HG03575 (cell line): ENCODE measurements around the gene FAM163B.

Experiments used
- ATAC-seq: cut with Tn5 transposase; IDR thresholded peaks from one replicate; pipeline ENCODE4 v1.9.1; 2021; ENCODE audit not compliant: unreplicated experiment, insufficient number of reproducible peaks, low FRiP score; ENCODE audit errors: extremely low read depth

The FAM163B gene

GRCh38 chr9:133609311-133610098 is at the start of gene FAM163B:
TSS of gene FAM163B (minus strand) at chr9:133609389. CDS start at chr9:133580223, 29,166 bp downstream.
- no peak for ATAC-seq

- no peak for ATAC-seq
Observed at GRCh38 chr9:133657120-133657661, 48.0 kb upstream of the FAM163B start.

DNA sequence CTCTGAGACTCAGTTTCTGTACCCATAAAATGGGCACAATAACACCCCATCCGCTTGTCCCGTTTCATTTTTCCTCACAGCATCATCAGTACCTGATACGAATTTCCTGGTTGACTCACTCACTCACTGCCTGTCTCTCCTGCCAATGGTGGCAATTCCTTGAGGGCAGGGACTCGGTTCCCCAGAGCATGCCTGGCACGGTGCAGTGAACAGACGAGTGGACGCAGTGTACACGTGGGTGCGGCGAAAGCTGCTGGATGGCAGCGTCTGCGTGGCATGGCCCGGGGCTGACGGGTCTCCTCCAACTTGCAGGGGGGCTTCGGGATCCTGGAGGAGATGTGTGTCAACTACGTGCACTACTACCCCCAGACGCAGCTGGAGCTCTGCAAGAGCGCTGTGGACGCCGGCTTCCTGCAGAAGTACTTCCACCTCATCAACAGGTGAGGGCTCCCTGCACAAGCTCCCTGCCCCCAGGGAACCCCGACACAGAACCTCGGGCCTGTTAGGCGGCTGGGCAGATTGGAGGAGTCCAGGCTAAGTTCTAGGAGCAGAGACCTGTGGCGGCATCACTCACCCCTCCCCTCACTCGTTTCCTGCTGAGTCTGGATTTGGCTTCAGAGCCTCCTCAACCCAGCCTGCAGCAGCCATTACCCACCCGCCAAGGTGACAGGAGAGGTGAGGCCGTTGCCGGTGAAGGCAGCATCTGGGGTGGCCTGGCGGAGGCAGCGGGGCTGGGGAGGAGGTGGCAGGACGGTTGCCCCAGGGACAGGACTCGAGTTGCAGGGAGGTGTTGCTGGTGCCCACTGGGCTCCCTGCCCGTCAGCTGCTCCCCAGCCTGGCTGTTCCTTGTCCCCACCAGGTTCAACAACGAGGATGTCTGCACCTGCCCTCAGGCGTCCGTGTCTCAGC is 47.3 kb upstream of the FAM163B start:
- ATAC-seq = no peak

DNA sequence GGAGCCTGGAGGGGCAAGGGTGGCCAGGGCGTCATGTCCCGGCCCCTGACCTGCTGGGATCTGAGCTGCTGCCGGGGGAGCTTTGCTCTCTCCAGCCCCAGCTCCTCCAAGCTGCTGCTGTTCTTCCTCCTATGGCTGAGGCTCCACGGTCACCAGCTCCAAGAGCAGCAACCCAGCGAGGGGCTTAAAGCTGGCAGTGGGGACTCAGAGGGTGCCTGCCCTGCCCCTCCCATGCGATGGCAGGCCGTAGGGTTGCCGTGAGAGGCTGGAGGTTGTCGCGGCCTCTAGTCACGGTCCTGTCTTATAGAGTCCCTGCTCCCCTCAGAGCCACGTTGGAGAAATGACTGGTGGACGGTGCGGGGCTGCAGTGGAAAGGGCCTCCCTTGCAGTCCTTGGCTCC is 46.5 kb upstream of the FAM163B start:
- no peak for ATAC-seq

DNA sequence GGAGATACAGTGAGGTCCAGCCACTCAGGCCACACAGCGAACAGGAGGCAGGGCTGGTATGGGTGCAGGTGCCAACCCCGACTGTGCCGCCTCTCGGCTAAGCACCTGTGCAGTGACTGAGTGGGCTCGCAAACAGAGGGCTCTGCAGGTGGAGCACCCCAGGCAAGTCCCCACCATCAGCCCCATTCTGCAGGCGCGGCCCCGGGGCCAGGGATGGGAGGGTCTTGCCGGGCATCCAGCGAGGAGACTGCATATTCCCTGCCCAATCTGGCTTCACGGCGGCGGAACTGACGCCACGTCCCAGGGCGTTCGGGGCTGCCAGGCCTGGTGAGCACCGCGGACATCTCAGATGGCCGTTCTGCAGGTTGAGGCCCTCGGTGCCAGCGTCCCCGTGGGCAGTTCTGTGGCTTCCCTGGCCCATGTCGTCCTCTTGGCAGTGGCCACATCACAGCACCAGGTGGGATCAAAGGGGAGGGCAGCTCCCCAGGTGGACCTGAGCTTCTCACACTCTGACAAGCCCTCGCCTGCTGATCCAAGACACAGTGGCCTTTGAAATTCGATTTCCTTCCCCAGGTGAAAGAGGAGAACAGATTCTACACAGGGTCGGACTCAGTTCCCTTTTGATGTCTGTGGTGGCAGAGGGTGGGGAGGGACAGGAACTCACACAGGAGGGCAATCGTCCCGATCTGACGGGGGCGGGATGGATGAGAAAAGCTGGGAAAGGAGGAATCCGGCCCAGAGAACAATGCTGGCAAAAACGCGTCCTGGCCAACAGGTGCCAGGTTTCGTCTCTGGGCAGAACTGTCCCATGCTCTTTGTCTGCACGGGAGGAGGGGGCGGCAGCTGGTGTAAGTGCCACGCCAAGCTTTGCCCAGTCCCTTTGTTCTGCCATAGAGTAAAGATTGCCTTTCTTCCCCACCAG is 45.8 kb upstream of the FAM163B start:
- ATAC-seq = no peak

DNA sequence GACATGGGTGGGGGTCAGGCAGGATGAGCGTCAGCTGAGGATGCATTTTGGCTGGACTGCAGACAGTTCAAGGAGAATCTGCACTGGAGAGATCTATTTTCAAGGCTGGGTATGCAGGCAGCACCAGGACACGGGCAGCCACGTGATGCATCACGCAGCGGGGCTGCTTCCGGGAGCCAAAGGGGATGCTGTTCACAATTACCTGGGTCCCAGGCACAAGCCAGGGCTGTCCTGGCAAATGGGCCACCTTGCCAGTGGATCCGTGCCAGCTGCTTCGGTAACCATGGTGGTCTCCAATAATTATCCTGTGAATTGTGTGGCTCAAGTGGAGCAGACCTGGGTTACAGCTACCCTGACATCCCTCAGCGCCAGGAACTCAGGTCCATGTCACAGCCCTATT is 44.4 kb upstream of the FAM163B start:
- ATAC-seq = no peak

DNA sequence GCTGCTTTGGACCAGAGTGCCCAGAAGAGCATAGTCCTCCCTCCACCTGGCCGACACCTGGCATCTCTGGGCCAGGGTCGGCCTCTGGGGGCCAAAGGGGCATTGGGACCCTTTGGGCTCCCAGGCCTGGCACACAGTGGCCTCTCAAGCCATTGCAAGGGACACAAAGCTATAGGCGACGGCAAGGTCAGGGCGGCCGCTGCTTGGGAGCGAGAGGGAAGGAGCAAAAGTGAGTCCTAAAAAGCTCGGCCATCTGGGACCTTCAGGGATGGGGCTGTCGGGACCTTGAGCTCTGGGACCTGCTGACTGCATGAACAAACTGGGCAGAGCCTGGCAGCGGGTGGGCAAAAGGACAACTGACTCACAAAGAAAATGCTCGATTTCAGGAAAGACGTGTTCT is 40.8 kb upstream of the FAM163B start:
- ATAC-seq = no peak

GRCh38 chr9:133649194-133649593 is 40.0 kb upstream of the FAM163B start:
- no peak for ATAC-seq

DNA sequence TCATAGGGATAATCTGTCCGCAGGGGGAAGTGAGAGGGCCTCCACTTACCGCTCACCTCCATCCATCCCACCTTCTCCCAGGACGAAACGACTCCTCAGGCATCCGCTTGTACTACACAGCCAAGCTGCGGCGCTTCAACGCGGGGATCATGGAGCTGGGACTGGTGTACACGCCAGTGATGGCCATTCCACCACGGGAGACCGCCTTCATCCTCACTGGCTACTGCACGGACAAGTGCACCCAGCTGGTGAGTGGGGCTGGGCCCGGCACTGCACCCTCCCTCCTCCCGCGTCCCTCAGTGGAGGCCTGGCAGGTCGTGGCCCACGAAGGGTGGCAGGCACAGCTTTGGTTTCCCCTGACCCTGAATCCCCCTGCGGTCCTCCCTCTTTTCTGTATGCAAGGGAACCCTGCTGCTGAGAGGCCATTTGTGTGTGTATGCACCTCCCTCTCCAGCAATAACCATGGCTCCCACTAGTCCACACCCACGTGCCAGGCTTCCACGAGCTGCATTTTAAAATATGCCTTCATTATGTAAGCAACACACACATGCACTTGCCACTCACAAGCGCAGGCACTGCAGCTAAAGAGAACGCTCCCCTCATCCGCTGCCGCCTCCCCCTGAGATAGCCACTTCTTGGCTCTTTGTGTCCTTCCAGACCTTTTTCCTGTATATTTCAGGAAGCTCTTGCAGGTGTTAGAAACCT is 38.7 kb upstream of the FAM163B start:
- ATAC-seq = no peak

DNA sequence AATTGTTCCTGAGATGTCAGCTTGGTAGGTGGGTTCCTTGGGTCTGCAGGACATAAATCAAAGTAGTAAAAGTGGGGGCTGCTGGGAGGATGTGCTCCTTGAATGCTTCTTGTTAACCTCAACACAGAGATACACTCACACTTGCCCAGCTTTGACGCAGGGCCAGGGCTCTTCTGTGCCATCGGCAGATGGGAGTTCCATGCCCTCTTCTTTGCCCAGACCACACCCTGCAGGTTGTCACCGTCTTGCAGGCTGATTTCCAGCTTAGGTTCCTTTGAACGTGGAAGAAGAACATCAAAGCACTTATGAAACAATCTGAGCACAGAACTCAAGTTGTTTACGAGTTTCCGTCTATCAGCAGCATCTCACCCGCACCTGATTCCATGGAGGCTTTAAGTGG is 38.0 kb upstream of the FAM163B start:
- no peak for ATAC-seq

DNA sequence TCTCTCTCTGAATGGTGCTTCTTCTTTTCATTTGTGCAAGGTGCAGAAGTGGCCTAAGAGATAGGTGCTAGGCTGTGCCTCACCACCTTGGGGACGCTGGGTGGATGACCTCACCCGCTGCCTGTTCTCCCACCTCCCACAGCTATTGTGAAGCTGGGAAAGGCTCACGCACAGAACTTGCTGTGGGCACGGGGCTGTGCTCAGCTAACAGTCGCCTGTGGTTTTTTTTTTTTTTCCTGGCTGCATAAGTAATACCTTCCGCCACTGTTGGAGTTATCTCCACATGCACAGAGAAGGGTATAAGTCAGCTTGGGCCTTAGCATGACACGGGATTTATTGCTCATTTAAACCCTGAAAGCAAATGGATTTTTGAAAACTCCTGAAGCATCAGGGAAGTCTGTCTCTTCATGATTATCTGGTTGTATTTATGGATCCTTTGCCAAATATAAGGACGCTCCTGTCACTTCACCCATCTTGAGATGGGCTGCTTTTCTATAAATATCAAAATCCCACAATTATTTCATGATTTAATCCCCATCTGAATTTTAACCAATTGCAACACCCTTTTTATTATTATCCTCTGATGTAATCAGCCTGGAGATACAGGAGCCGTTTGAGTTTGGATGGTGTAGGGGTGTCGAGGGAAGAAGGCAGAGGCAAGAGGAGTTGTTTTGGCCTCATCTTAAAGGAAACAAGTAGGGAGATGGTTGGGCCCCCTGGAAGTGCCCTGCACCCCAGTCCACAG is 36.0 kb upstream of the FAM163B start:
- no peak for ATAC-seq

DNA sequence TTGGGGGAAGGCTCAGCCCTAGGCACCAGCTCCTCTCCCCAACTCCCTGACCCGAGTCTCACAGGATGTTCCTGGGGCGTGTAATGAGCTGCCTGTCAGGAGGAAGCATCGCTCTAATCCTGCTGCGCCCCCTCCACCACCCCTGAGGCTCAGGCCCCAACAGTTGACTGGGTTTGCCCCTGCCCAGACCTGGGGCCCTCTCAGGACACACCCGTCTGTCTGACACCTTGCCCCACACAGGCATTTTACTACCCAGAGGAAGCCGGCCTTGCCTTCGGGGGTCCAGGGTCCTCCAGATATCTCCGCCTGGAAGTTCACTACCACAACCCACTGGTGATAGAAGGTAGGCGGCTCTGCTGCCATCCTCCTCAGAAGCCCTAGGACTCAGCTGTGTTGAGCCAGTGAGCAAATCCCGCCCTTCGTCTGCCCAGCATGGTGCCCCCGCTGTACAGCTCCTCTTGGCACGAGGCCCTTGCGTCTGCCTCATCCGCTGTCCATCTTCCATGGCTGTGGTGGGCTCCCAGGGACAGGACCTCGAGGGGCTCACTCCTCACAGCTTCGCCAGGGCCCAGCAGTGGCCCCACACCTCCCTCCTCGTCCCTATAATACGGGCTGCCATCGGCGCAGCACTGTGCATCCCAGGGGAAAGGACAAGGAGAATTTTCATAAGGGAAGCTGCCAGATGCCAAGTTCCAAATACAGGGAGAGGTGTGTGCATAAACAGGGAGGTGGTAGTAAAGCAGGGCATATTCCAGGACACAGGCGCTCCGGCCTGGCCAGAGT is 35.0 kb upstream of the FAM163B start:
- no peak for ATAC-seq

DNA sequence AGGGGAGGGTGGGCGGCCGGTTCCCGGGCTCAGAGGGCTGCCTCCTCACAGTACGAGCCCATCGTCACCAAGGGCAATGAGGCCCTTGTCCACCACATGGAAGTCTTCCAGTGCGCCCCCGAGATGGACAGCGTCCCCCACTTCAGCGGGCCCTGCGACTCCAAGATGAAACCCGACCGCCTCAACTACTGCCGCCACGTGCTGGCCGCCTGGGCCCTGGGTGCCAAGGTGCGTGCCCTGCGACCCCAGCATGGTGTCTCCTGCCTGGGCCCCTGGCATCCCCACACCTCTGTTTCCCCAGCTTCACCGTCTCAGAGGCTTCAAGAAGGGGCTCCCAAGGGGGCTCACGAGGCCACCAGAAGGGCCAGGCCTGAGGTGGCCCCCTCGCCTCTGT is 34.2 kb upstream of the FAM163B start:
- no peak for ATAC-seq

GRCh38 chr9:133642708-133643361 is 33.6 kb upstream of the FAM163B start:
- ATAC-seq = no peak

GRCh38 chr9:133641861-133642595 is 32.8 kb upstream of the FAM163B start:
- no peak for ATAC-seq

GRCh38 chr9:133641396-133641655 is 32.1 kb upstream of the FAM163B start:
- no peak for ATAC-seq
